A549 (cell line): ENCODE results near the gene ZDHHC22.

Source experiments
- CEBPB ChIP-seq, 2 experiments: fragments of >200 bp in 1 of 2; sonication (Bioruptor Twin) in 1 of 2; formaldehyde crosslinking in 1 of 2; IDR thresholded peaks; 2 replicates each; pipeline ENCODE4 v1.6.1; 2012 to 2016
- POLR2A ChIP-seq: IDR thresholded peaks from 2 replicates; pipeline ENCODE4 v1.6.1; 2012; ENCODE audit warnings: mild to moderate bottlenecking, low read length
- RCOR1 ChIP-seq: fragments of 150-350 bp; IDR thresholded peaks from 2 replicates; pipeline ENCODE4 v1.6.1; 2014; ENCODE audit warnings: antibody characterized with exemption, low read length, low read depth
- RNF2 ChIP-seq: fragments of 200-600 bp; sonication (generic); IDR thresholded peaks from 2 replicates; pipeline ENCODE4 v1.6.1; 2016; ENCODE audit warnings: low read depth, mild to moderate bottlenecking, antibody characterized with exemption, moderate library complexity, borderline replicate concordance

DNA sequence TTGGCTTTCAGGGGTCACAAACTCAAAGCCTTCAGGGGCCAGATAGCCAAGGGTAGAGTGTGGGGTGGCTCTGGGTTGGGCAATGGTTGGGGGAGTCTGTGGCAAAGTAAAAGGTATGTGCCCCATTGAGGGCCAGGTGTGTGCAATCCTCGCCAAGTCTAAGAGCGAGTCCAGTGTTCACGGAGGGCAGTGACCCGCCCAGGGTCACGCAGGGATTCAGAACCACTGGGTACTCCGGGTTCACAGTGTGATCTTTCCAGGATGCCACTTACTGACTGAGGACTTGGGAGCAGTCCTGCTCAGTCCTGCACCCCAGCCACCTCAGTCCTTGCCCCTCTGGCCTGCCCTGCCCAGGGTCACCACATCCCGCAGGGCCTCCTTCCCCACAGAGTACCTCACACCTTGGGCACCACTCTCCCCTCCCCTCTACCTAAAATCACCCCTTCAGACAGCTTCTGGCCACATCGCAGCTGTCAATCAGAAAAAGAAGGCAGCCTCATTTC, 15.7 kb downstream of the ZDHHC22 start:
- TF ChIP-seq POLR2A (no peak), CEBPB (IDR thresholded peaks at IDR 0.05) (no peak), RNF2 (no peak), RCOR1 (no peak)
